GM12891 (cell line): Measurements from ENCODE around the gene MAP4K4.
A peak's percentile ranks its signal among the peaks of the same experiment; 100 is the strongest.

Source experiments
- DNase-seq: peaks from one replicate; pipeline ENCODE4 v3.0.0; 2011; ENCODE audit warnings: low spot score; ENCODE audit not compliant: insufficient read length
- FAIRE-seq: peaks from 2 replicates; lab custom pipeline; 2011; peaks lifted over from hg19 to GRCh38; lab: Jason Lieb, UNC
- PAX5 ChIP-seq: IDR thresholded peaks from 2 replicates; pipeline ENCODE4 v1.6.1; 2011; ENCODE audit warnings: low read length, moderate library complexity, mild to moderate bottlenecking; ENCODE audit not compliant: insufficient read depth, severe bottlenecking
- POLR2A ChIP-seq: IDR thresholded peaks from 2 replicates; pipeline ENCODE4 v1.6.1; 2011; ENCODE audit warnings: low read depth, low read length, control low read depth
- POLR2AphosphoS5 ChIP-seq: IDR thresholded peaks from 2 replicates; pipeline ENCODE4 v1.6.1; 2011; ENCODE audit warnings: low read depth, low read length, control low read depth
- POU2F2 ChIP-seq: IDR thresholded peaks from 2 replicates; pipeline ENCODE4 v1.6.1; 2011; ENCODE audit warnings: low read depth, mild to moderate bottlenecking, control low read depth, low read length, moderate library complexity
- SPI1 ChIP-seq: IDR thresholded peaks from 2 replicates; pipeline ENCODE4 v1.6.1; 2011; ENCODE audit warnings: low read depth, low read length, control low read depth
- TAF1 ChIP-seq: IDR thresholded peaks from 2 replicates; pipeline ENCODE4 v1.6.1; 2011; ENCODE audit warnings: low read depth, low read length, control low read depth

MAP4K4 gene

DNA sequence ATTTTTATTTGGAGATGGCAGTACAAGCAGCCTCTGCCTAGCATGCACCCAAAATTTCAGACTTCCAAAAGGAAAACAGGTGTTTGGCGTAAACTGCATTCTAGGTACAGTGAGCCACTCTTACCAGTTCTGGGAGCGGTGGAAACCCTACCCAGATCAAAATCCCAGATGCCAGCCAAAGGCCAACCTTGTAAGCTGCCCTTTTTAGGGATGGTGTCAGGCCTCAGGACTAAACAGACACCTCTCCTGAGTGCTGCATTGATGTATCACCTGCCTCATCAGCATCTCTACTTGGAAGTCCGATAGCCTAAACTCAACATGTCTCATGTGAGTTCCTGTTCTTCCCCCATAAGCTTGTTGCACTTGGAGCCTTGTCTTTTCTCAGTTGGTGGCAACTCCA lies 104.0 kb downstream of the MAP4K4 start:
- no peak for FAIRE-seq

DNA sequence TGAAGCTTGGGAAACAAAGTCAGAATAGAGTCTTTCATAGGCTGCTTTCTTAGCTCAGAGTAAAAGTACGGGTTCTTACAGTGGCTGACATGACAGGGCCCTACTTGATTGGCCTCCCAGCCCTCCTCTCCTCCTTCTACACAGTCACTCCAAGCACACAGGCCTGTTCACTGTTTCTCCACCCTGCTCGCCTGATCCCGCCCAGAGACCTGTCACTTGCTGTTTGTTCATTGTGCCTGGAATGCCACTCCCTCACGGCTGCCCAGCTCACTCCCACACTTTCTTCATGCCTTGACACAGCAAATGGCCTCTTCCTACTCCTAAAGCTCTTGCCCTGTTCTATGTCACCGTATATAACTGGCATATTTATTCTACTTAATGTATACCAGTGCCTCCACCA lies 104.8 kb downstream of the MAP4K4 start:
- TF ChIP-seq POLR2A (no peak), TAF1 (no peak), SPI1 (no peak), PAX5 (no peak), POU2F2 (no peak), POLR2AphosphoS5 (no peak)
- FAIRE-seq = no peak
- DNase-seq = no peak

More for the DNA sequence above, 104.0 kb downstream of the MAP4K4 start:
- no peak for TF ChIP-seq SPI1
- TF ChIP-seq PAX5 = no peak
- no peak for TF ChIP-seq POLR2A
- no peak for TF ChIP-seq POU2F2
- no peak for TF ChIP-seq POLR2AphosphoS5
- no peak for TF ChIP-seq TAF1
- DNase-seq = no peak

DNA sequence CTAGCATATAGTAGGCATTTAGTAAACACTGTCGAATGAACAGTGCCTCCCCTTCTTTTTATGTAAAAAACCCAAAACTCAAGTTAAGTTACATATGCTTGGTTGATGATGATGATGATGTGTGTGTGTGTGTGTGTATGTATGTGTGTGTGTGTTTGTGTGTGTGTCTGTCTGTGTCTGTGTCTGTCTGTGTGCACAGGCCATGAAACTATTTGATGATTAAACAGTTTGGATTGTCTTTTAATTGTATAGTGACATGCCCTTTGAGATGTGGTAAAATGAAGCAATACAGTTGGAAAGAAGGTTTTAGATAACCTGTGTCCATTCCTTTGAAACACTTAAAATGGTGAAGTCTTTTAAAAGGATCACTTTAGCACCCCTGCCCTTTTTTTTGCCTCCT lies 105.6 kb downstream of the MAP4K4 start:
- TF ChIP-seq TAF1 (no peak), SPI1 (no peak), PAX5 (no peak), POLR2AphosphoS5 (no peak), POU2F2 (no peak), POLR2A (no peak)
- no peak for FAIRE-seq
- DNase-seq = no peak

- TF ChIP-seq SPI1 (no peak), POLR2A (no peak), PAX5 (no peak), POU2F2 (no peak), TAF1 (no peak), POLR2AphosphoS5 (no peak)
- FAIRE-seq = no peak
- DNase-seq = no peak
These were observed 106.6 kb downstream of the MAP4K4 start for GRCh38 chr2:101803945-101804696.

- FAIRE-seq (no peak), DNase-seq (no peak)
- no peak for TF ChIP-seq TAF1
- TF ChIP-seq POLR2A = no peak
- TF ChIP-seq SPI1 = no peak
- no peak for TF ChIP-seq POLR2AphosphoS5
- no peak for TF ChIP-seq POU2F2
- no peak for TF ChIP-seq PAX5
These were observed 107.9 kb downstream of the MAP4K4 start for GRCh38 chr2:101805152-101806088.

DNA sequence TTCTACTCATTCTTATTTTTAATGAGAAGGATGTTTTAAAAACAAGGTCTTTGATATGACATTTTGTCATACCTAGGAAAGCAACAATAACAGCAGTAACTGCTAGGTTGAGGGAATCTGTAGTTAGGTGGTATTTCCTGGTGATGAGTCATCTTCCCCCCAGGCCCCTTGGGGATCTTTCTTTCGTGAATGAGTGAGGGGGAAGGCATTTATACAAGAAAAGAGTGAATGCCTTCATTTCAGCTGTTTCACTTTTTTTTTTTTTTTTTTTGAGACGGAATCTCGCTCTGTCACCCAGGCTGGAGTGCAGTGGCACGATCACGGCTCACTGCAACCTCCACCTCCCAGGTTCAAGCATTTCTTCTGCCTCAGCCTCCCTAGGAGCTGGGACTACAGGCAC lies 108.6 kb downstream of the MAP4K4 start:
- DNase-seq = no peak
- TF ChIP-seq SPI1 (no peak), POLR2AphosphoS5 (no peak), TAF1 (no peak), PAX5 (no peak), POLR2A (no peak)
- no peak for FAIRE-seq

- no peak for TF ChIP-seq POLR2AphosphoS5
- no peak for TF ChIP-seq POU2F2
- TF ChIP-seq TAF1 = no peak
- no peak for TF ChIP-seq SPI1
- TF ChIP-seq POLR2A = no peak
- TF ChIP-seq PAX5 = no peak
- no peak for DNase-seq
- no peak for FAIRE-seq
These were observed 109.2 kb downstream of the MAP4K4 start for GRCh38 chr2:101806701-101807100.

DNA sequence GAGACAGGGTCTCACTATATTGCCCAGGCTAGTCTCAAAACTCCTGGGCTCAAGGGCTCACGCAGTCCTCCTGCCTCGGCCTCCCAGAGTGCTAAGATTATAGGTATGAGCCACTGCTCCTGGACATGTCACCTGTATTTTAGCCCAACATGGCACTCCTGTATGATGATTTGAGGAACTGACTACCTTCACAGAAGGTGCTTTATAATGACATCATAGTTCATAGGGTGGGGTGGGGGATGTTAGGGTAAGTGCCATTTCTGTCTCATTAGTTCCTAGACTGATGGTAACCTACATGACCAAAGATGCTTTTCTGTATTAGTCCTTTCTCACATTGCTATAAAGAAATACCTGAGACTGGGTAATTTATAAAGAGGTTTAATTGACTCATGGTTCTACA lies 109.7 kb downstream of the MAP4K4 start:
- TF ChIP-seq SPI1 (peak; percentile 36; the same call in 1 of the 2 replicates), PAX5 (no peak), POLR2A (no peak)
- FAIRE-seq = no peak
- no peak for DNase-seq

DNA sequence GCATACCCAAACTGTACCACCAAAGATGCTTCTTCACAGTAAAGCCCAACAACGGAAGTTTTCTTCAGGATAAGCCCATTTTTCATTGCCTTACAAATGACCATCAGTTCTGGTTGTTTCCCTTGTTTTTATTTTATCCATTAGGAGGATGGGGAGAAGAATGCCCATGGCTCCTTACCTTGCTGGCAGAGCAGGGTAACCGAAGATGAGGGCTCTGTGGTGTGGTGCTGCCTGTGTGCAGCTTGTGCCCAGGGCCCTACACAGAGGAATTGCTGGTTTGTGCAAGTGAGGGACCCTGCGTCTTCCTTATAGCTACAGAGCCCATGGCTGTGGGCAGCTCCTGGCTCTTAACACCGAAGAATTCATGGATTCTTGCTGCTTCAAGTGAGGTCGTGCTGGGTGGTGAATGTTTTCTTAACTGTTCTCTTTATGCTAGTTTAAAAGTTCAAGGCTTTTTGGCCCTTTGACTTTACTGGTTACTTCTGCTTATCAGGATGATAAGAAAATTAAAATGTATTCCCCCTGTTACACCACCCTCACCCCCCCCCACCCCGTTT lies 110.6 kb downstream of the MAP4K4 start:
- no peak for DNase-seq
- FAIRE-seq = no peak
- TF ChIP-seq POLR2A (no peak), POU2F2 (no peak), SPI1 (no peak), PAX5 (no peak), TAF1 (no peak), POLR2AphosphoS5 (no peak)
